Cardiac fibroblast (primary cell): ENCODE data around the gene PEX3.

Experiments
- DNase-seq, 2 donors: peaks; one replicate each; pipeline versions ENCODE4 v3.0.0 to v3.0.0-alpha.2; 2010; ENCODE audit warnings: low read depth in 2 of 2
- H3K4me3 ChIP-seq, 2 donors: replicated peaks in 1 of 2; 1 replicate in 1 of 2; 2 replicates in 1 of 2; pipeline ENCODE4 v1.5.1; 2011; ENCODE audit warnings: low read depth in 2 of 2, low read length in 2 of 2, mild to moderate bottlenecking in 2 of 2, moderate library complexity in 1 of 2
- CTCF ChIP-seq: IDR thresholded peaks from one replicate; pipeline ENCODE4 v1.5.1; 2011; ENCODE audit warnings: low read depth, mild to moderate bottlenecking, low read length, inconsistent platforms

PEX3 gene

GRCh38 chr6:143536461-143536865 is 85.9 kb downstream of the PEX3 start:
- H3K4me3 ChIP-seq: peak overlapping the region; percentile 39 to 56
- no peak for TF ChIP-seq CTCF
- DNase-seq: peak; percentile 27 to 40

- DNase-seq: peak; percentile 50
- TF ChIP-seq CTCF: peak; percentile 68
- peak overlapping the region; percentile 53 to 56 for H3K4me3 ChIP-seq
Measured at GRCh38 chr6:143536866-143537691, 86.5 kb downstream of the PEX3 start.

DNA sequence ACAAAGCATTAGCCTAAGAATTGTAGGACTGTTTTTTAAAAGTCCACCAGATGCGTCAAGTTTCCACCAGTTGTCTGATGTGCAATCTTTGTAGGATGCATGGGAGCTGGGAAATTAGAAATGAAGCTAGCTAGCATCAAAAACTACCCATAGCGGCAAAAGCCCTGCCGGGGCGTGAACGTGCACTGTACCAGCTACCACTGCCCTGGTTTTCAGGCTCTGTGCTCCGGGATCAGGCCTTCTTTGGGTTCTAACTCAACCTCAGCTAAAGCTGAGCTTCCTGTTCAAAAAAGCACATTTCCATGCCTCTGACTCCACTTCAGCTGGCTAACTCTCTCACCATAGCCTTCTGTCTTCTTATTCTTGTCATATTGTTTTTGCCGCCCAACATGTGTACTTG is 87.8 kb downstream of the PEX3 start:
- TF ChIP-seq CTCF: no peak
- DNase-seq: no peak
- no peak overlapping the region for H3K4me3 ChIP-seq

DNA sequence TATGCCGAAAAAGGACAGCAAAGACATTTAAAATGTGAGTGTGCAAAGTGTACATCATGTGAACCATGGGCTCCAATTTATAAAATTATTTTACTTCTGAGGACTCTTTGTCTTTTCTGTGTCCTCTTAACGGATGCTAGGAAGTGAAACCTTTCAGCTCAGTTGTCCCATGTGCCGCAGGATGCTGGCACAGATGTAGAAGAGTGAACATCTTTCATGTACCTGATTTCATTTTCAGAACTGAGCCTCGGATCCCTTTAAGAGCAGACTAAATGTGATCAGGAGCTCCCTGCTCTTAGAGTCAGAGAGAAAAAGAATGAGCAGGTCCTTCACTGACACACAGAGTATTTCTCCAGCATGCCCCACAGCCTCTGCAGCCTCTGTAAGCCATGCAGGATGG is 88.5 kb downstream of the PEX3 start:
- no peak for TF ChIP-seq CTCF
- DNase-seq: no peak
- no peak overlapping the region for H3K4me3 ChIP-seq

- TF ChIP-seq CTCF: no peak
- H3K4me3 ChIP-seq: no peak overlapping the region
- no peak for DNase-seq
Measured at GRCh38 chr6:143539734-143540133, 89.1 kb downstream of the PEX3 start.

- DNase-seq: no peak
- no peak overlapping the region for H3K4me3 ChIP-seq
- no peak for TF ChIP-seq CTCF
Measured at GRCh38 chr6:143540192-143540591, 89.6 kb downstream of the PEX3 start.
